ENCODE measurements around the gene HK3.

DNA sequence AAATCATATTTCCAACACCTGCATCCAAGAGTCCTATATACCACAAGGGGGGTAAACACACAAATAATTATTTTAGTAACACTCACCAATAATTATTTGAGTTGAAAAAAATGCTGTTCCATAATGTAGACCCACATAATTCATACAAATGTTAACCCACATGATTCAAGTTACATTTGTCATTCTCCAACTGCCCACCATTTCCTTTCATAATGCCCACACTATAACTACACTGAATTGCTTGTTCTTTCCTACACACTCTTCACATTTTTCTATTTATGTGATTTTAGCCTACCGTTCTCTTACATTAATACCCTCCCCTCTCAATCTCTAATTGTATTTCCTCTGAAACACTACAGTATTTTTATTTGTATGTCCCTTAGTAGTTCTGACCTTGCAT lies 35.9 kb upstream of the HK3 start:
- TF ChIP-seq EZH2 (IDR thresholded peaks at IDR 0.05; ENCODE audit: low read length, unreplicated experiment) = no peak
- TF ChIP-seq CTCF (conservative IDR thresholded peaks at IDR 0.05; ENCODE audit: low read depth, low read length) = no peak
